HCT116 (cell line): Measurements from ENCODE around the gene CAPG. TPM values are rescaled to one million over a fixed set of nuclear protein-coding genes. Genes with fewer than 3 reads are reported as not detected.

ENCODE experiments used
- ATAC-seq: fragments of 200-7000 bp; cut with Tn5 transposase; 2 replicates; pipeline ENCODE4 v1.9.1; 2020; ENCODE audit warnings: mild to moderate bottlenecking, moderate library complexity
- BruUV-seq: library from RNA; stranded (reverse); fragments of 400-500 nt; replicated peaks from 2 replicates; lab custom pipeline; 2021; lab: Mats Ljungman, UMichigan
- CTCF ChIA-PET: fragments of 300-600 bp; sonication (Branson Sonifier 250); formaldehyde crosslinking; loops from one replicate; lab custom pipeline; 2021; ENCODE audit warnings: antibody characterized with exemption; lab: Charles Lee
- POLR2A ChIA-PET: fragments of 300-600, 350-600 bp; sonication (Branson Sonifier 250); formaldehyde crosslinking; loops from one replicate; lab custom pipeline; 2021; ENCODE audit warnings: antibody characterized with exemption; lab: Charles Lee
- RAD21 ChIA-PET, 2 experiments: fragments of 300-600 bp; sonication (Branson Sonifier 250); formaldehyde crosslinking; loops; one replicate each; lab custom pipeline; 2023; ENCODE audit warnings: low total read pairs in 2 of 2; ENCODE audit not compliant: uncharacterized antibody in 2 of 2, unreplicated experiment in 2 of 2, low non-redundant PET in 1 of 2; lab: Charles Lee
- DNase-seq: peaks from one replicate; pipeline ENCODE4 v3.0.0-alpha.2; 2010; ENCODE audit warnings: low read depth, low spot score
- H2AFZ ChIP-seq: fragments of 200-600 bp; shearing (Covaris generic), sonication (generic); 2 replicates; pipeline ENCODE4 v1.6.1; 2017; ENCODE audit warnings: low read depth, mixed run types, mixed read lengths, antibody characterized with exemption, low read length; ENCODE audit not compliant: poor library complexity, severe bottlenecking
- H3K27ac ChIP-seq: 2 replicates; pipeline ENCODE4 v1.5.1; 2012; ENCODE audit warnings: low read depth, low read length
- H3K27me3 ChIP-seq: fragments of 200-600 bp; sonication (generic); 2 replicates; pipeline ENCODE4 v1.6.1; 2016; ENCODE audit warnings: mixed run types, low read length, mixed read lengths; ENCODE audit not compliant: insufficient read depth
- H3K36me3 ChIP-seq, 2 experiments: fragments of 200-500 bp in 1 of 2; fragments of 200-600 bp in 1 of 2; sonication (Bioruptor generic) in 1 of 2; sonication (generic) in 1 of 2; 2 replicates each; pipeline versions ENCODE4 v1.5.1 to v1.6.1; 2014 to 2016; ENCODE audit warnings: low read length in 2 of 2, inconsistent platforms in 1 of 2, mixed read lengths in 1 of 2, mixed run types in 1 of 2; ENCODE audit not compliant: insufficient read depth in 2 of 2, control insufficient read depth in 1 of 2
- H3K4me1 ChIP-seq, 2 experiments: fragments of 200-600 bp in 1 of 2; sonication (generic) in 1 of 2; 2 replicates each; pipeline versions ENCODE4 v1.5.1 to v1.6.1; 2012 to 2017; ENCODE audit warnings: low read length in 2 of 2, inconsistent platforms in 1 of 2, mild to moderate bottlenecking in 1 of 2, mixed read lengths in 1 of 2, mixed run types in 1 of 2, moderate library complexity in 1 of 2; ENCODE audit not compliant: insufficient read depth in 2 of 2, control insufficient read depth in 1 of 2
- H3K4me2 ChIP-seq: fragments of 200-600 bp; sonication (generic); 2 replicates; pipeline ENCODE4 v1.6.1; 2017; ENCODE audit warnings: mixed run types, low read length, mixed read lengths
- H3K4me3 ChIP-seq, 2 experiments: fragments of 200-600 bp in 1 of 2; sonication (generic) in 1 of 2; replicated peaks in 1 of 2; 2 replicates each; pipeline ENCODE4 v1.5.1; 2011 to 2016; ENCODE audit warnings: low read length in 2 of 2, control low read depth in 1 of 2, low read depth in 1 of 2, mild to moderate bottlenecking in 1 of 2, mixed read lengths in 1 of 2, mixed run types in 1 of 2
- H3K79me2 ChIP-seq: fragments of 200-600 bp; sonication (generic); 2 replicates; pipeline ENCODE4 v1.6.1; 2017; ENCODE audit warnings: mild to moderate bottlenecking, mixed run types, low read length, moderate library complexity, mixed read lengths; ENCODE audit not compliant: insufficient read depth
- H3K9ac ChIP-seq: fragments of 200-600 bp; sonication (generic); 2 replicates; pipeline ENCODE4 v1.6.1; 2016; ENCODE audit warnings: low read length, mixed read lengths
- H3K9me2 ChIP-seq: fragments of 200-600 bp; sonication (generic), shearing (Covaris generic); 2 replicates; pipeline ENCODE4 v1.6.1; 2017; ENCODE audit warnings: mixed run types, mild to moderate bottlenecking, moderate library complexity; ENCODE audit not compliant: insufficient read depth
- H3K9me3 ChIP-seq, 2 experiments: fragments of 200-500 bp in 1 of 2; fragments of 200-600 bp in 1 of 2; sonication (Bioruptor generic) in 1 of 2; sonication (generic) in 1 of 2; 2 replicates each; pipeline ENCODE4 v1.6.1; 2014 to 2017; ENCODE audit warnings: low read length in 2 of 2, mixed read lengths in 2 of 2, inconsistent platforms in 1 of 2, low read depth in 1 of 2, mild to moderate bottlenecking in 1 of 2, mixed run types in 1 of 2, moderate library complexity in 1 of 2; ENCODE audit not compliant: control insufficient read depth in 1 of 2, insufficient read depth in 1 of 2
- H4K20me1 ChIP-seq: fragments of 200-600 bp; sonication (generic), shearing (Covaris generic); 2 replicates; pipeline ENCODE4 v1.6.1; 2017; ENCODE audit warnings: mixed run types, mild to moderate bottlenecking, moderate library complexity; ENCODE audit not compliant: insufficient read depth
- EZH2 ChIP-seq: fragments of 200-600 bp; sonication (generic); IDR thresholded peaks from 2 replicates; pipeline ENCODE4 v1.6.1; 2017; ENCODE audit warnings: antibody characterized with exemption, mixed run types
- POLR2A ChIP-seq: IDR thresholded peaks from 2 replicates; pipeline ENCODE4 v1.7.0; 2011; ENCODE audit warnings: borderline replicate concordance; ENCODE audit not compliant: insufficient read depth, insufficient read length; ENCODE audit errors: extremely low read depth
- ZFX ChIP-seq: fragments of 450-650 bp; IDR thresholded peaks from 2 replicates; pipeline ENCODE4 v1.6.1; 2017
- intact Hi-C: fragments of 100-400 bp; cut with micrococcal nuclease; formaldehyde crosslinking; loops from 2 replicates; pipeline ENCODE4 v1.10.0; 2022
- total RNA-seq: library from RNA; stranded (reverse); gene quantifications from one replicate; pipeline ENCODE4 v1.2.1, GENCODE V29; 2021; ENCODE audit not compliant: unreplicated experiment

Gene CAPG
- total RNA-seq, 1 experiment from 2014 or later, result 223 TPM

DNA sequence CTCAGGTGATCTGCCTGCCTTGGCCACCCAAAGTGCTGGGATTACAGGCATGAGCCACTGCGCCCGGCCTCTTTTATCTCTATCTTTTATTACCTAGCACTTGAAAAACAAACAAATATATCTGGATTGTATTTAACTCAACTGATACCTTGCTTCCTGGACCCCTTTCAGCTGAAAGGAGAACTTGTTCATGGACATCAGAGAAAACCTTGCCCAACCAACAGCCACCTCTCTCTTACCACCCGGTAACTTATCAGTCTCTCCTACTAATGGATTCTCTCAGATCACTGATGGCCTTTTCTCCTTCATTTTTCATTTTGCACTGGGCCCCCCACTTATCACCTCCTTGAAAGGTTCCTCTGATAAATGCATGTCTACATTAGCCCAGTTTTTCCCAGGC, 62.6 kb downstream of the CAPG start:
- no peaks in the 10 kb centered on the region for H4K20me1 ChIP-seq
- H3K4me1 ChIP-seq, result peaks cover 0 to under 1% of the 10 kb centered on the region in 2 experiments; a peak in 1 of 4 replicates
- no peak for DNase-seq
- no peak overlapping the region for H3K27ac ChIP-seq
- ChIA-PET CTCF (no interaction called here), POLR2A (no interaction called here), RAD21 (no interaction called here)
- no peak overlapping the region for H2AFZ ChIP-seq
- BruUV-seq, result no TSS peak
- ATAC-seq, result no peak
- H3K36me3 ChIP-seq, result peaks cover 28 to 34% of the 10 kb centered on the region in 2 experiments; a peak in 3 of 4 replicates
- H3K4me3 ChIP-seq, result no peak overlapping the region
- no peaks in the 10 kb centered on the region for H3K27me3 ChIP-seq
- H3K9me3 ChIP-seq, result no peaks in the 10 kb centered on the region
- H3K79me2 ChIP-seq, result peaks cover 5% of the 10 kb centered on the region; the same call in 1 of the 2 replicates
- intact Hi-C loops, result no loop called here
- H3K4me2 ChIP-seq, result no peak overlapping the region
- no peak overlapping the region for H3K9ac ChIP-seq
- TF ChIP-seq EZH2 (no peak), POLR2A (no peak), ZFX (no peak)
- no peaks in the 10 kb centered on the region for H3K9me2 ChIP-seq

Other genes with a start within 250 kb of the CAPG start
- 43.2 TPM for gene TGOLN2, start 82.4 kb downstream of the CAPG start, total RNA-seq
- gene RETSAT, start 55.8 kb downstream of the CAPG start, total RNA-seq, result 59.7 TPM
- gene ELMOD3, start 55.6 kb downstream of the CAPG start, total RNA-seq, result 9.2 TPM
- gene SH2D6, start 8.3 kb upstream of the CAPG start, total RNA-seq, result 2.7 TPM
- gene MAT2A, start 128.8 kb upstream of the CAPG start, total RNA-seq, result 444 TPM
- gene GGCX, start 151.1 kb upstream of the CAPG start, total RNA-seq, result 43.5 TPM
- gene VAMP8, start 167.2 kb upstream of the CAPG start, total RNA-seq, result 52.6 TPM
- 1.9 TPM for gene VAMP5, start 174.1 kb upstream of the CAPG start, total RNA-seq
- 77.5 TPM for gene RNF181, start 185.4 kb upstream of the CAPG start, total RNA-seq
- 9.9 TPM for gene TMEM150A, start 192.3 kb upstream of the CAPG start, total RNA-seq
- gene C2orf68, start 201.7 kb upstream of the CAPG start, total RNA-seq, result 21.8 TPM
- 92.1 TPM for gene USP39, start 205.8 kb upstream of the CAPG start, total RNA-seq